Activated CD8-positive, alpha-beta T cell treated with anti-CD3 and anti-CD28 coated beads for 36 hours (primary cell): Measurements from ENCODE around the gene TRAF2. TPM values are rescaled to one million over a fixed set of nuclear protein-coding genes. Genes with fewer than 3 reads are reported as not detected.

Experiments
- ATAC-seq: fragments of 200-7000 bp; cut with Tn5 transposase; one replicate; pipeline ENCODE4 v1.10.0; 2021; ENCODE audit warnings: mild to moderate bottlenecking, moderate library complexity
- CTCF ChIA-PET: fragments of 350-600 bp; sonication (Branson Sonifier 250); formaldehyde crosslinking; loops from one replicate; lab custom pipeline; 2021; ENCODE audit warnings: antibody characterized with exemption; lab: Charles Lee
- POLR2A ChIA-PET: fragments of 350-600 bp; sonication (Branson Sonifier 250); formaldehyde crosslinking; loops from one replicate; lab custom pipeline; 2021; ENCODE audit warnings: antibody characterized with exemption; lab: Charles Lee
- DNase-seq: peaks from one replicate; pipeline ENCODE4 v3.0.0-alpha.2; 2020
- H3K27ac Mint-ChIP-seq: one replicate; pipeline ENCODE4 v1.8.0; 2021; ENCODE audit warnings: mild to moderate bottlenecking, mixed read lengths
- H3K27me3 Mint-ChIP-seq: one replicate; pipeline ENCODE4 v1.8.0; 2021; ENCODE audit warnings: mixed read lengths
- H3K36me3 Mint-ChIP-seq: one replicate; pipeline ENCODE4 v1.8.0; 2021; ENCODE audit warnings: low read depth, mixed read lengths
- H3K4me1 Mint-ChIP-seq: one replicate; pipeline ENCODE4 v1.8.0; 2021; ENCODE audit warnings: low read depth, mixed read lengths
- H3K4me3 Mint-ChIP-seq: one replicate; pipeline ENCODE4 v1.8.0; 2021; ENCODE audit warnings: mild to moderate bottlenecking, moderate library complexity, mixed read lengths
- H3K9me3 Mint-ChIP-seq: one replicate; pipeline ENCODE4 v1.8.0; 2021; ENCODE audit warnings: mixed read lengths
- CTCF ChIP-seq: fragments of 200-600 bp; IDR thresholded peaks from one replicate; pipeline ENCODE4 v1.8.0; 2022; ENCODE audit warnings: antibody characterized with exemption, mild to moderate bottlenecking
- intact Hi-C: fragments of 100-400 bp; cut with micrococcal nuclease; formaldehyde crosslinking; loops from one replicate; pipeline ENCODE4 v1.10.0; 2022
- total RNA-seq, 2 experiments: library from RNA; stranded (reverse); gene quantifications; one replicate each; pipeline ENCODE4 v1.2.3, GENCODE V29; 2021

The TRAF2 gene
- total RNA-seq, 2 experiments from 2014 or later = 34.8 to 40.5 TPM

DNA sequence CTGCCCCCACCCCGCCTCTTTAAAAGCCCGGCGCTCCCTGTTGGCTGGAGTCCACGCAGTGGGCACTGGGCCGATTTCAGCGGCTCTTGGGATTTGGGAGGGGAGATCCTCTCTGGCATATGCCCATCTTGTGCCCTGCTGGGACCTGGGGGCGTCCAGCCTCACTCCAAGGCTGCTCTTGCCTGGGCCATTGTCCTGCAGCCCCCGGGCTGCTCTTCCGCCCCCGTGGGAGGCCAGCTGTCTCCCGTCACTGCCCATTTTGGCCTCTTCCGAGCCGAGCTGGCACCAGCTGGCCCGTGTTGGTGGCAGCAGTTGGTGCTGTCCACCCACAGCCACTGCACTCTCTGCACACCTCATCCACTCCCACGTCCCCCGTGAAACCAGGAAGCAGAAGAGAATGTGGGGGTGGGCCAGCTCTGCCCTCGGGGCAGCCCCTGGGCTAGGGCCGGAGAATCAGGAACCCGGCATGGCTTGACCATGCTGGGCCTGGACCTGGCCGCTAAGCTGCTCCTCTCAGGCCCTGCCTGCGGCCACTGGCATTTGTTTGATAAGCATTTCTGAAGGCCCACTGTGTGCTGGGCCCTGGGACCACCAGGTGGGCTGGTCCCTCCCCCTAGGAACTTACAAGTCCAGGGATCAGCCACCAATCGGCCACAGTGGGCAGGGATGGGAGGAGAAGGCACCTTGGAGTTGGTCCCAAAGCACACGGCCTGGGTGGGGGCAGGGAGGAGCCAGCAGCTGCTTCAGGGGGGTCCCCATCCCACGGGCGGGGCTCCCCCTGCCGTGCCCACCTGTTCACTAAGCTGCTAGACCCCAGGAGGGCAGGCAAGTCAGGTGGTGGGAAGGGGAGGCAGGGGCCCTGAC is 60.9 kb downstream of the TRAF2 start:
- POLR2A ChIA-PET = interaction anchor here (1.8 to 2.2 kb wide), 3 partner anchors 14 to 88 kb away, joined by 3 to 8 read pairs (median 7); no protein-coding TSS in a partner anchor
- no peaks in the 10 kb centered on the region for H3K9me3 Mint-ChIP-seq
- no peak for TF ChIP-seq CTCF
- DNase-seq = no peak
- peaks cover 8% of the 10 kb centered on the region for H3K36me3 Mint-ChIP-seq
- H3K27me3 Mint-ChIP-seq = no peaks in the 10 kb centered on the region
- no peak overlapping the region for H3K27ac Mint-ChIP-seq
- intact Hi-C loops = no loop called here
- ATAC-seq = no peak
- H3K4me3 Mint-ChIP-seq = no peak overlapping the region
- peaks cover 15% of the 10 kb centered on the region for H3K4me1 Mint-ChIP-seq
- CTCF ChIA-PET = interaction anchor here (0.8 to 5.3 kb wide), 24 partner anchors 12 to 160 kb away, joined by 3 to 82 read pairs (median 4); partner anchors contain the start of genes ABCA2, AJM1, CLIC3 and PAXX

- H3K4me1 Mint-ChIP-seq = peaks cover 14% of the 10 kb centered on the region
- ChIA-PET POLR2A (interaction anchor here (0.9 to 2.2 kb wide), 4 partner anchors 10 to 87 kb away, joined by 3 to 8 read pairs (median 5); no protein-coding TSS in a partner anchor), CTCF (interaction anchor here (0.6 to 5.3 kb wide), 27 partner anchors 12 to 288 kb away, joined by 3 to 82 read pairs (median 3); partner anchors contain the start of genes ABCA2, CLIC3, PAXX and SAPCD2)
- no peaks in the 10 kb centered on the region for H3K9me3 Mint-ChIP-seq
- TF ChIP-seq CTCF = peak; percentile 48
- H3K27me3 Mint-ChIP-seq = no peaks in the 10 kb centered on the region
- H3K27ac Mint-ChIP-seq = no peak overlapping the region
- ATAC-seq (no peak), DNase-seq (peak; percentile 50)
- peaks cover 3% of the 10 kb centered on the region for H3K36me3 Mint-ChIP-seq
- peak overlapping the region; percentile 35 for H3K4me3 Mint-ChIP-seq
- intact Hi-C loops = no loop called here
These were observed 61.7 kb downstream of the TRAF2 start for GRCh38 chr9:136947955-136948510.

GRCh38 chr9:136949239-136949816 is 63.0 kb downstream of the TRAF2 start:
- POLR2A ChIA-PET = interaction anchor here (1.5 to 1.8 kb wide), 2 partner anchors 43 to 53 kb away, joined by 3 read pairs; partner anchors contain the start of gene PAXX
- no peak for TF ChIP-seq CTCF

GRCh38 chr9:136949817-136950655 is 63.7 kb downstream of the TRAF2 start:
- intact Hi-C loops = no loop called here

More at GRCh38 chr9:136949239-136949816, 63.0 kb downstream of the TRAF2 start:
- ATAC-seq (no peak), DNase-seq (no peak)
- peak overlapping the region; percentile 82 for H3K4me3 Mint-ChIP-seq
- peaks cover 10% of the 10 kb centered on the region for H3K4me1 Mint-ChIP-seq
- CTCF ChIA-PET = interaction anchor here (0.6 to 3.5 kb wide), 2 partner anchors 14 to 80 kb away, joined by 3 to 23 read pairs; partner anchors contain the start of gene ABCA2
- H3K9me3 Mint-ChIP-seq = no peaks in the 10 kb centered on the region
- intact Hi-C loops = no loop called here
- H3K27me3 Mint-ChIP-seq = no peaks in the 10 kb centered on the region
- peak overlapping the region; percentile 83 for H3K27ac Mint-ChIP-seq
- no peaks in the 10 kb centered on the region for H3K36me3 Mint-ChIP-seq

More at GRCh38 chr9:136949817-136950655, 63.7 kb downstream of the TRAF2 start:
- no peaks in the 10 kb centered on the region for H3K27me3 Mint-ChIP-seq
- peaks cover 6% of the 10 kb centered on the region for H3K4me1 Mint-ChIP-seq
- no peaks in the 10 kb centered on the region for H3K9me3 Mint-ChIP-seq
- DNase-seq (peak; percentile 99), ATAC-seq (peak; percentile 97)
- H3K36me3 Mint-ChIP-seq = no peaks in the 10 kb centered on the region
- H3K27ac Mint-ChIP-seq = peak overlapping the region; percentile 83
- H3K4me3 Mint-ChIP-seq = peak overlapping the region; percentile 82
- CTCF ChIA-PET = interaction anchor here (0.6 to 3.5 kb wide), 3 partner anchors 15 to 85 kb away, joined by 3 to 23 read pairs (median 6); partner anchors contain the start of gene ABCA2
- peak; percentile 37 for TF ChIP-seq CTCF
- POLR2A ChIA-PET = interaction anchor here (1.5 kb wide), 1 partner anchor 42 kb away, joined by 3 read pairs; the partner anchor contains the start of gene PAXX
